IPS-18a (cell line): ENCODE measurements around the gene ADIRF.

ENCODE experiments used
- H3K27ac ChIP-seq: one replicate; pipeline ENCODE4 v1.5.1; 2013; ENCODE audit warnings: low read length
- H3K27me3 ChIP-seq: one replicate; pipeline ENCODE4 v1.6.1; 2013; ENCODE audit warnings: mild to moderate bottlenecking, low read length; ENCODE audit not compliant: control insufficient read depth, insufficient read depth
- H3K36me3 ChIP-seq: one replicate; pipeline ENCODE4 v1.6.1; 2013; ENCODE audit warnings: low read depth, low read length; ENCODE audit not compliant: control insufficient read depth
- H3K4me1 ChIP-seq: one replicate; pipeline ENCODE4 v1.6.1; 2013; ENCODE audit warnings: low read depth, low read length; ENCODE audit not compliant: control insufficient read depth
- H3K4me3 ChIP-seq: one replicate; pipeline ENCODE4 v1.5.1; 2013; ENCODE audit warnings: low read length
- H3K9ac ChIP-seq: one replicate; pipeline ENCODE4 v1.6.1; 2013; ENCODE audit warnings: mild to moderate bottlenecking, low read length, moderate library complexity
- H3K9me3 ChIP-seq: one replicate; pipeline ENCODE4 v1.6.1; 2013; ENCODE audit warnings: low read depth, low read length; ENCODE audit not compliant: control insufficient read depth

The ADIRF gene

GRCh38 chr10:86958116-86958900, 10.0 kb upstream of the ADIRF start, which contains the start of gene SNCG:
Gene SNCG, plus strand, starts transcription at chr10:86958599. Its CDS starts 99 bp downstream, at chr10:86958698.
- Histone ChIP-seq H3K9me3 (no peaks in the 10 kb centered on the region), H3K27ac (no peak within 1 kb of the TSS), H3K4me1 (peaks cover 36% of the 10 kb centered on the region), H3K36me3 (no peaks in the 10 kb centered on the region), H3K27me3 (no peaks in the 10 kb centered on the region), H3K9ac (no peak within 1 kb of the TSS), H3K4me3 (no peak within 1 kb of the TSS)

GRCh38 chr10:86958901-86959736, 9.2 kb upstream of the ADIRF start:
- Histone ChIP-seq H3K4me3 (no peak overlapping the region), H3K4me1 (peaks cover 28% of the 10 kb centered on the region), H3K9ac (no peak overlapping the region), H3K36me3 (no peaks in the 10 kb centered on the region), H3K27me3 (no peaks in the 10 kb centered on the region), H3K9me3 (no peaks in the 10 kb centered on the region), H3K27ac (no peak overlapping the region)

- no peak overlapping the region for H3K27ac ChIP-seq
- no peak overlapping the region for H3K9ac ChIP-seq
- H3K4me1 ChIP-seq: peaks cover 25% of the 10 kb centered on the region
- no peak overlapping the region for H3K4me3 ChIP-seq
- no peaks in the 10 kb centered on the region for H3K36me3 ChIP-seq
- H3K9me3 ChIP-seq: no peaks in the 10 kb centered on the region
- no peaks in the 10 kb centered on the region for H3K27me3 ChIP-seq
These were observed 8.6 kb upstream of the ADIRF start for GRCh38 chr10:86959737-86960002.

- H3K27ac ChIP-seq: no peak overlapping the region
- peak overlapping the region; percentile 43 for H3K9ac ChIP-seq
- no peak overlapping the region for H3K4me3 ChIP-seq
- no peaks in the 10 kb centered on the region for H3K27me3 ChIP-seq
- no peaks in the 10 kb centered on the region for H3K36me3 ChIP-seq
- no peaks in the 10 kb centered on the region for H3K9me3 ChIP-seq
- H3K4me1 ChIP-seq: peaks cover 20% of the 10 kb centered on the region
These were observed 8.0 kb upstream of the ADIRF start for GRCh38 chr10:86960003-86960862.

GRCh38 chr10:86960863-86961434, 7.3 kb upstream of the ADIRF start:
- Histone ChIP-seq H3K4me1 (peaks cover 18% of the 10 kb centered on the region), H3K36me3 (no peaks in the 10 kb centered on the region), H3K27me3 (no peaks in the 10 kb centered on the region), H3K27ac (no peak overlapping the region), H3K9me3 (no peaks in the 10 kb centered on the region), H3K4me3 (no peak overlapping the region), H3K9ac (peak overlapping the region; percentile 43)

GRCh38 chr10:86961481-86962091, 6.7 kb upstream of the ADIRF start:
- Histone ChIP-seq H3K9ac (no peak overlapping the region), H3K4me1 (peaks cover 18% of the 10 kb centered on the region), H3K4me3 (no peak overlapping the region), H3K36me3 (no peaks in the 10 kb centered on the region), H3K9me3 (no peaks in the 10 kb centered on the region), H3K27ac (no peak overlapping the region), H3K27me3 (no peaks in the 10 kb centered on the region)

GRCh38 chr10:86962136-86962980, 5.9 kb upstream of the ADIRF start:
- no peak overlapping the region for H3K9ac ChIP-seq
- H3K4me1 ChIP-seq: peaks cover 17% of the 10 kb centered on the region
- no peaks in the 10 kb centered on the region for H3K9me3 ChIP-seq
- H3K27ac ChIP-seq: no peak overlapping the region
- no peaks in the 10 kb centered on the region for H3K36me3 ChIP-seq
- H3K4me3 ChIP-seq: no peak overlapping the region
- no peaks in the 10 kb centered on the region for H3K27me3 ChIP-seq

GRCh38 chr10:86962981-86963310, 5.3 kb upstream of the ADIRF start:
- H3K4me3 ChIP-seq: no peak overlapping the region
- H3K4me1 ChIP-seq: peaks cover 17% of the 10 kb centered on the region
- H3K9ac ChIP-seq: no peak overlapping the region

GRCh38 chr10:86963341-86963919, 4.9 kb upstream of the ADIRF start:
- Histone ChIP-seq H3K4me1 (peaks cover 17% of the 10 kb centered on the region), H3K9ac (no peak overlapping the region), H3K27me3 (no peaks in the 10 kb centered on the region), H3K36me3 (no peaks in the 10 kb centered on the region), H3K4me3 (no peak overlapping the region), H3K9me3 (no peaks in the 10 kb centered on the region), H3K27ac (no peak overlapping the region)

More at GRCh38 chr10:86962981-86963310, 5.3 kb upstream of the ADIRF start:
- no peaks in the 10 kb centered on the region for H3K36me3 ChIP-seq
- H3K27ac ChIP-seq: no peak overlapping the region
- no peaks in the 10 kb centered on the region for H3K27me3 ChIP-seq
- H3K9me3 ChIP-seq: no peaks in the 10 kb centered on the region
